ENCODE results near the gene FHOD3. TPM values are rescaled to one million over a fixed set of nuclear protein-coding genes. Genes with fewer than 3 reads are reported as not detected.

Gene FHOD3
- total RNA-seq, 2 donors from 2014 or later = 2.8 to 3.1 TPM

DNA sequence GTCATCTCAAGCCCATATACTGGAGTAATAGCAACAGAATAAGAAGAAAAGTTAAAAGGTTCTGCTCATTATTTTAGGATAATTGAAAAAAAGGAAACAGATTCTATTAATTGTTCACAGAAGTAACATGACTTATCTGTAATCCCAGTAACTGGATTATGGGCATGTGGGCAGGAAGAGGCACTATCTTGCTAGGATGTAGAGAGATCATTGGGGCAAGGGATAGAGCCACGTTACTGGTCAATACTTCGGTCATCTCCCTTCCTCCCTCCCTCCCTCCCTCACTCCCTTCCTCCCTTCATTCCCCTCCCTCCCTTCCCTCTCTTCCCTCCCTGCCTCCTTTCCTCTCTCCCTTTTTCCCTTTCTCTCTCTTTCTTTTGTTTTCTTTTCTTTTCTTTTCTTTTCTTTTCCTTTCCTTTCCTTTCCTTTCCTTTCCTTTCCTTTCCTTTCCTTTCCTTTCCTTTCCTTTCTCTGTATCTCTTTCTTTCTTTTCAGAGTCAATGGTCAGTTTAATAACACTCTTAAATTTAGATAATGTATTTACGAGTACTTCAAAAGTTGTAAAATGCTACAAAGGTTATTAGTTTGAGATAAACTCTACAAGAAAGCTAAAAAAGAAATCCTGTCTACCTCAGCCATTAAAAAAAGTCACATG lies 82.8 kb downstream of the FHOD3 start:
- Histone ChIP-seq H3K4me1 (ENCODE audit: control insufficient read depth, insufficient read depth, low read length) (peaks cover 4% of the 10 kb centered on the region), H3K27ac (ENCODE audit: low read depth, low read length) (no peak overlapping the region), H3K4me3 (ENCODE audit: low read length) (no peak overlapping the region)

DNA sequence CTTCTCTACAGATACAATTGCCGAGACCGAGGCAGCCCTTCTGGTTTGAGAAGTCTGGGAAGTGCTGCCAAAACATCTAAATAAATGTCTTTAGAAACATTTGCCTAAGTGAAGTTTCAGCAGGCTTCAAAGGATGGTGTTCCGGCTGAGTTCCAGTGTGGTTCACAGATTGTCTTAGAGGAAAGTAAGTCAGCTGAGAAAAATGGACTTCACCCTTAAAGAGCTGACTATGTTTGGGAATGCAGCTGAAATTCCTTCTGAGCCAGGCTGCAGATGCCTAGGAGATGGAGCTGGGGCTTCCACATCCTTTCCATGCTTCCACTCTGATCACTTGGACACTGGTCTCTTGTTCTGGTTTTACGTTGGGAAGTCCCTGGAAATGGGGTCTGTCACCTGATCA lies 83.6 kb downstream of the FHOD3 start:
- no peaks in the 10 kb centered on the region for H3K9me3 Mint-ChIP-seq
- H3K4me3 ChIP-seq (ENCODE audit: low read length) = no peak overlapping the region
- no peak overlapping the region for H3K4me3 Mint-ChIP-seq
- peaks cover 13% of the 10 kb centered on the region for H3K4me1 Mint-ChIP-seq
- no peaks in the 10 kb centered on the region for H3K9me3 ChIP-seq (ENCODE audit: control insufficient read depth, low read length)
- no peaks in the 10 kb centered on the region for H3K36me3 ChIP-seq (ENCODE audit: control insufficient read depth, insufficient read depth, low read length)
- H3K9ac ChIP-seq (ENCODE audit: extremely low read depth, low read length, poor library complexity, severe bottlenecking) = no peak overlapping the region
- H3K27me3 Mint-ChIP-seq (ENCODE audit: insufficient read depth) = peaks cover 1% of the 10 kb centered on the region
- 98 to 100% methylated on average over 3 to 4 of the region's 4 CpGs for WGBS, 2 experiments (ENCODE audit: insufficient coverage in 1 of 2, insufficient read length in 1 of 2)
- no peak for DNase-seq
- peaks cover 4% of the 10 kb centered on the region for H3K4me1 ChIP-seq (ENCODE audit: control insufficient read depth, insufficient read depth, low read length)
- TF ChIP-seq, protein P1, sequence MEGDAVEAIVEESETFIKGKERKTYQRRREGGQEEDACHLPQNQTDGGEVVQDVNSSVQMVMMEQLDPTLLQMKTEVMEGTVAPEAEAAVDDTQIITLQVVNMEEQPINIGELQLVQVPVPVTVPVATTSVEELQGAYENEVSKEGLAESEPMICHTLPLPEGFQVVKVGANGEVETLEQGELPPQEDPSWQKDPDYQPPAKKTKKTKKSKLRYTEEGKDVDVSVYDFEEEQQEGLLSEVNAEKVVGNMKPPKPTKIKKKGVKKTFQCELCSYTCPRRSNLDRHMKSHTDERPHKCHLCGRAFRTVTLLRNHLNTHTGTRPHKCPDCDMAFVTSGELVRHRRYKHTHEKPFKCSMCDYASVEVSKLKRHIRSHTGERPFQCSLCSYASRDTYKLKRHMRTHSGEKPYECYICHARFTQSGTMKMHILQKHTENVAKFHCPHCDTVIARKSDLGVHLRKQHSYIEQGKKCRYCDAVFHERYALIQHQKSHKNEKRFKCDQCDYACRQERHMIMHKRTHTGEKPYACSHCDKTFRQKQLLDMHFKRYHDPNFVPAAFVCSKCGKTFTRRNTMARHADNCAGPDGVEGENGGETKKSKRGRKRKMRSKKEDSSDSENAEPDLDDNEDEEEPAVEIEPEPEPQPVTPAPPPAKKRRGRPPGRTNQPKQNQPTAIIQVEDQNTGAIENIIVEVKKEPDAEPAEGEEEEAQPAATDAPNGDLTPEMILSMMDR (conservative IDR thresholded peaks at IDR 0.05) = no peak
- H3K36me3 Mint-ChIP-seq (ENCODE audit: low read depth) = no peaks in the 10 kb centered on the region
- no peak overlapping the region for H3K27ac ChIP-seq (ENCODE audit: low read depth, low read length)
- no peaks in the 10 kb centered on the region for H3K27me3 ChIP-seq (ENCODE audit: control insufficient read depth, insufficient read depth, low read length, poor library complexity, severe bottlenecking)
- H3K27ac Mint-ChIP-seq = no peak overlapping the region

More for the DNA sequence above, 82.8 kb downstream of the FHOD3 start:
- H3K4me1 Mint-ChIP-seq = peaks cover 13% of the 10 kb centered on the region
- no peaks in the 10 kb centered on the region for H3K27me3 ChIP-seq (ENCODE audit: control insufficient read depth, insufficient read depth, low read length, poor library complexity, severe bottlenecking)
- H3K36me3 Mint-ChIP-seq (ENCODE audit: low read depth) = no peaks in the 10 kb centered on the region
- DNase-seq = no peak
- H3K9ac ChIP-seq (ENCODE audit: extremely low read depth, low read length, poor library complexity, severe bottlenecking) = no peak overlapping the region
- peaks cover 1% of the 10 kb centered on the region for H3K27me3 Mint-ChIP-seq (ENCODE audit: insufficient read depth)
- no peak overlapping the region for H3K27ac Mint-ChIP-seq
- H3K36me3 ChIP-seq (ENCODE audit: control insufficient read depth, insufficient read depth, low read length) = no peaks in the 10 kb centered on the region
- no peaks in the 10 kb centered on the region for H3K9me3 Mint-ChIP-seq
- H3K4me3 Mint-ChIP-seq = no peak overlapping the region
- H3K9me3 ChIP-seq (ENCODE audit: control insufficient read depth, low read length) = no peaks in the 10 kb centered on the region
- 79 to 89% methylated on average over 2 of the region's 3 CpGs for WGBS, 2 experiments (ENCODE audit: insufficient coverage in 1 of 2, insufficient read length in 1 of 2)
- TF ChIP-seq, protein P1 (conservative IDR thresholded peaks at IDR 0.05) = no peak

DNA sequence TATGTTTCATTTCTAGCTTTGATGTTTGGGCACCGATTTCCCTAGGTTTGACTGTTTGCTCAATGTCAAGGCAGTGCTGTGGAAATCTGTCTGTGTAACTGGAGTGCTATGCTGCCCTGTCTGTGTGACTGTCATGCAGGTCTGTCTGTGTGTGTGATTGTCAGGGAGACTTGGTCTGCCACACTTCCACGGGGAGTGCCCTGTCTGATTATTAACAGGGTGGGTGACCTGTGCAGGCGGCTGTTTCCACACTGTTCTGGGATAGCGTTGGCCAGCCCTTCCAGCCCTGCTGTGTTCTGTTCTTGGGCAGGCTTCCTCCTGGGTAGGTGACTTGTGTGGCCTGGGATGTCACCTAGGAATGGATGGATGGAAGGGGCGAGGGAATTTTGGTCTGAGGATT lies 85.3 kb downstream of the FHOD3 start:
- H3K36me3 ChIP-seq (ENCODE audit: control insufficient read depth, insufficient read depth, low read length) = no peaks in the 10 kb centered on the region
- WGBS, 2 experiments (ENCODE audit: insufficient coverage in 1 of 2, insufficient read length in 1 of 2) = 90 to 93% methylated on average over 2 to 5 of the region's 5 CpGs
- peaks cover 4% of the 10 kb centered on the region for H3K4me1 ChIP-seq (ENCODE audit: control insufficient read depth, insufficient read depth, low read length)

More for the DNA sequence above, 85.3 kb downstream of the FHOD3 start:
- Mint-ChIP-seq H3K27me3 (ENCODE audit: insufficient read depth) (peaks cover 1% of the 10 kb centered on the region), H3K4me1 (peaks cover 13% of the 10 kb centered on the region), H3K27ac (no peak overlapping the region), H3K9me3 (no peaks in the 10 kb centered on the region), H3K4me3 (no peak overlapping the region), H3K36me3 (ENCODE audit: low read depth) (no peaks in the 10 kb centered on the region)
- Histone ChIP-seq H3K27ac (ENCODE audit: low read depth, low read length) (no peak overlapping the region), H3K9ac (ENCODE audit: extremely low read depth, low read length, poor library complexity, severe bottlenecking) (no peak overlapping the region), H3K9me3 (ENCODE audit: control insufficient read depth, low read length) (no peaks in the 10 kb centered on the region), H3K4me3 (ENCODE audit: low read length) (no peak overlapping the region), H3K27me3 (ENCODE audit: control insufficient read depth, insufficient read depth, low read length, poor library complexity, severe bottlenecking) (no peaks in the 10 kb centered on the region)
- TF ChIP-seq, protein P1 (conservative IDR thresholded peaks at IDR 0.05) = no peak
- DNase-seq = no peak
